Measurements from ENCODE around the gene RBM38. TPM values are rescaled to one million over a fixed set of nuclear protein-coding genes. Genes with fewer than 3 reads are reported as not detected.

RBM38 gene
- total RNA-seq, 2 donors from 2014 or later = 41.3 to 43.1 TPM

DNA sequence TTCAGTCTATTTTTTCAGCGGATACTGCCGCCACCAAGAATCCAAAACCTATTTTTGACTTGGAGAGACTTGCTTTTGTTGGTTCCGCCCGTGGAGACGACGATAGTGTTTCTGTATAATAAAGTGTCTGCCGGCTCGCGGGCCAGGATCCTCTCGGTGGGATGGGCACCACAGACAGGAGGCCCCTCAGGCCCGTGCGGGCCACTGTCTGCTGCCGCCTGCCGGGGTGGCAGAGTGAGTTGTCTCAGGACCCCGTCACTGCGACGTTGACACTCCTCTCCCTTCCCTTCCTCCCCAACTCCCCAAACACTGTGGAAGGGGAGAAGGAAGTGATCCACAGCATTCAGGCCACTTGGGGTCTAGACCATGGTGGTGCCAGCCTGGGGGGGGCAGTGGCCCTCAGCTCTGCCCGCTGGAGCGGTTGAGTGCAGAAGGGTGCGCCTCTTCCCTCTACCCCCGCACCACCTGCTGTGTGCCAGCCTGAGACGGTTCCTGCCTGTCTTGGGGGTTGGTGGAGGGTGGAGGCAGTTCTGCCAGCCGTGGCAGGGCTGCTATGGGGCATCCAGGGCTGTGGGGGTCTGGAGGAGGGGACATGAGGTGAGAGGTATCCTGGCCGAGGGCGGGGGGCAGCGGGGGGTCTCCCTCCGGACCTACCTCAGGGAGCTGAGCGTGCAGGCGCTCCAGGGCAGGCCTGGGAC, 17.5 kb downstream of the RBM38 start:
- no peak overlapping the region for H3K9ac ChIP-seq (ENCODE audit: low read depth in 2 of 2, low read length in 2 of 2)
- TF ChIP-seq CTCF (IDR thresholded peaks at IDR 0.05) = no peak
- intact Hi-C loops (cut with DNase I) = no loop called here
- no peak overlapping the region for H3K27ac ChIP-seq
- H3K4me3 ChIP-seq = no peak overlapping the region
- no peaks in the 10 kb centered on the region for H3K9me3 ChIP-seq
- H3K27me3 ChIP-seq = no peaks in the 10 kb centered on the region
- peaks cover 6% of the 10 kb centered on the region for H3K36me3 ChIP-seq
- H3K4me1 ChIP-seq = no peaks in the 10 kb centered on the region
- no peak for DNase-seq

GRCh38 chr20:57409316-57409671, 18.1 kb downstream of the RBM38 start:
- Histone ChIP-seq H3K4me1 (no peaks in the 10 kb centered on the region), H3K4me3 (no peak overlapping the region), H3K27me3 (no peaks in the 10 kb centered on the region), H3K27ac (no peak overlapping the region), H3K36me3 (peaks cover 6% of the 10 kb centered on the region), H3K9me3 (no peaks in the 10 kb centered on the region), H3K9ac (ENCODE audit: low read depth in 2 of 2, low read length in 2 of 2) (no peak overlapping the region)
- TF ChIP-seq CTCF (IDR thresholded peaks at IDR 0.05) = no peak
- no peak for DNase-seq
- intact Hi-C loops (cut with DNase I) = no loop called here

GRCh38 chr20:57409672-57410397, 18.6 kb downstream of the RBM38 start:
- Histone ChIP-seq H3K4me1 (no peaks in the 10 kb centered on the region), H3K4me3 (no peak overlapping the region), H3K27me3 (no peaks in the 10 kb centered on the region), H3K9me3 (no peaks in the 10 kb centered on the region), H3K36me3 (peaks cover 6% of the 10 kb centered on the region), H3K27ac (no peak overlapping the region), H3K9ac (ENCODE audit: low read depth in 2 of 2, low read length in 2 of 2) (no peak overlapping the region)
- intact Hi-C loops (cut with DNase I) = no loop called here
- TF ChIP-seq CTCF (IDR thresholded peaks at IDR 0.05) = no peak
- no peak for DNase-seq

GRCh38 chr20:57410398-57410920, 19.3 kb downstream of the RBM38 start:
- no peaks in the 10 kb centered on the region for H3K9me3 ChIP-seq
- intact Hi-C loops (cut with DNase I) = no loop called here
- no peak for DNase-seq
- TF ChIP-seq CTCF (IDR thresholded peaks at IDR 0.05) = no peak
- no peaks in the 10 kb centered on the region for H3K4me1 ChIP-seq
- peaks cover under 1% of the 10 kb centered on the region for H3K36me3 ChIP-seq
- H3K27me3 ChIP-seq = no peaks in the 10 kb centered on the region
- no peak overlapping the region for H3K27ac ChIP-seq
- no peak overlapping the region for H3K9ac ChIP-seq (ENCODE audit: low read depth in 2 of 2, low read length in 2 of 2)
- no peak overlapping the region for H3K4me3 ChIP-seq

- H3K9me3 ChIP-seq = no peaks in the 10 kb centered on the region
- H3K4me1 ChIP-seq = no peaks in the 10 kb centered on the region
- intact Hi-C loops (cut with DNase I) = no loop called here
- no peak for TF ChIP-seq CTCF (IDR thresholded peaks at IDR 0.05)
- no peaks in the 10 kb centered on the region for H3K36me3 ChIP-seq
- no peak for DNase-seq
- no peak overlapping the region for H3K9ac ChIP-seq (ENCODE audit: low read depth in 2 of 2, low read length in 2 of 2)
- no peak overlapping the region for H3K4me3 ChIP-seq
- no peaks in the 10 kb centered on the region for H3K27me3 ChIP-seq
- H3K27ac ChIP-seq = no peak overlapping the region
Measured at GRCh38 chr20:57410924-57411323, 19.7 kb downstream of the RBM38 start.
